Measurements from ENCODE around the gene PIK3R1. TPM values are rescaled to one million over a fixed set of nuclear protein-coding genes. Genes with fewer than 3 reads are reported as not detected.

PIK3R1 gene
- total and polyA plus RNA-seq, 2 experiments from 2014 or later = 5.9 to 9.8 TPM

DNA sequence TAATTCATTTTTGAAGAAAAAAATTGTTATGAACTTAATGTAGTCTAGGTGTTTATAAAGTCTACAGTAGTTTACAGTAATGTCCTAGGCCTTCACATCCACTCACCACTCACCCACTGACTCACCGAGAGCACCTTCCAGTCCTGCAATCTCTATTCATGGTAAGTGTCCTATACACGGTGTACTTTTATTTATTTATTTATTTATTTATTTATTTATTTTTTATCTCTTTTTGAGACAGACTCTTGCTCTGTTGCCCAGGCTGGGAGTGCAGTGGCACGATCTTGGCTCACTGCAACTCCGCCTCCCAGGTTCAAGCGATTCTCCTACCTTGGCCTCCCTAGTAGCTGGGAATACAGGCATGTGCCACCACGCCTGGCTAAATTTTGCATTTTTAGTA lies 39.3 kb upstream of the PIK3R1 start:
- no peak overlapping the region for H3K4me2 ChIP-seq
- H3F3A ChIP-seq (replicated peaks; ENCODE audit: low read depth) = no peaks in the 10 kb centered on the region
- DNase-seq (ENCODE audit: low spot score) (no peak), ATAC-seq (no peak)
- H3K4me1 Mint-ChIP-seq = peaks cover 3% of the 10 kb centered on the region
- H3K9me3 Mint-ChIP-seq = no peaks in the 10 kb centered on the region
- no peaks in the 10 kb centered on the region for H3K27me3 ChIP-seq (ENCODE audit: insufficient read depth)
- no peaks in the 10 kb centered on the region for H3K36me3 Mint-ChIP-seq (ENCODE audit: low read depth)
- H3K36me3 ChIP-seq (ENCODE audit: insufficient read depth) = no peaks in the 10 kb centered on the region
- H4K20me1 ChIP-seq (replicated peaks; ENCODE audit: insufficient read depth) = no peaks in the 10 kb centered on the region
- H3K4me3 Mint-ChIP-seq = no peak overlapping the region
- TF ChIP-seq ZNF331 (CRISPR knock-in tag; IDR thresholded peaks at IDR 0.05; ENCODE audit: low read depth) (no peak), POLR2AphosphoS5 (IDR thresholded peaks at IDR 0.05; ENCODE audit: low read depth) (no peak), EZH2 (IDR thresholded peaks at IDR 0.05; ENCODE audit: low read depth, unreplicated experiment) (no peak), ZNF114 (CRISPR knock-in tag; IDR thresholded peaks at IDR 0.05) (no peak)
- TF ChIP-seq, protein P1, sequence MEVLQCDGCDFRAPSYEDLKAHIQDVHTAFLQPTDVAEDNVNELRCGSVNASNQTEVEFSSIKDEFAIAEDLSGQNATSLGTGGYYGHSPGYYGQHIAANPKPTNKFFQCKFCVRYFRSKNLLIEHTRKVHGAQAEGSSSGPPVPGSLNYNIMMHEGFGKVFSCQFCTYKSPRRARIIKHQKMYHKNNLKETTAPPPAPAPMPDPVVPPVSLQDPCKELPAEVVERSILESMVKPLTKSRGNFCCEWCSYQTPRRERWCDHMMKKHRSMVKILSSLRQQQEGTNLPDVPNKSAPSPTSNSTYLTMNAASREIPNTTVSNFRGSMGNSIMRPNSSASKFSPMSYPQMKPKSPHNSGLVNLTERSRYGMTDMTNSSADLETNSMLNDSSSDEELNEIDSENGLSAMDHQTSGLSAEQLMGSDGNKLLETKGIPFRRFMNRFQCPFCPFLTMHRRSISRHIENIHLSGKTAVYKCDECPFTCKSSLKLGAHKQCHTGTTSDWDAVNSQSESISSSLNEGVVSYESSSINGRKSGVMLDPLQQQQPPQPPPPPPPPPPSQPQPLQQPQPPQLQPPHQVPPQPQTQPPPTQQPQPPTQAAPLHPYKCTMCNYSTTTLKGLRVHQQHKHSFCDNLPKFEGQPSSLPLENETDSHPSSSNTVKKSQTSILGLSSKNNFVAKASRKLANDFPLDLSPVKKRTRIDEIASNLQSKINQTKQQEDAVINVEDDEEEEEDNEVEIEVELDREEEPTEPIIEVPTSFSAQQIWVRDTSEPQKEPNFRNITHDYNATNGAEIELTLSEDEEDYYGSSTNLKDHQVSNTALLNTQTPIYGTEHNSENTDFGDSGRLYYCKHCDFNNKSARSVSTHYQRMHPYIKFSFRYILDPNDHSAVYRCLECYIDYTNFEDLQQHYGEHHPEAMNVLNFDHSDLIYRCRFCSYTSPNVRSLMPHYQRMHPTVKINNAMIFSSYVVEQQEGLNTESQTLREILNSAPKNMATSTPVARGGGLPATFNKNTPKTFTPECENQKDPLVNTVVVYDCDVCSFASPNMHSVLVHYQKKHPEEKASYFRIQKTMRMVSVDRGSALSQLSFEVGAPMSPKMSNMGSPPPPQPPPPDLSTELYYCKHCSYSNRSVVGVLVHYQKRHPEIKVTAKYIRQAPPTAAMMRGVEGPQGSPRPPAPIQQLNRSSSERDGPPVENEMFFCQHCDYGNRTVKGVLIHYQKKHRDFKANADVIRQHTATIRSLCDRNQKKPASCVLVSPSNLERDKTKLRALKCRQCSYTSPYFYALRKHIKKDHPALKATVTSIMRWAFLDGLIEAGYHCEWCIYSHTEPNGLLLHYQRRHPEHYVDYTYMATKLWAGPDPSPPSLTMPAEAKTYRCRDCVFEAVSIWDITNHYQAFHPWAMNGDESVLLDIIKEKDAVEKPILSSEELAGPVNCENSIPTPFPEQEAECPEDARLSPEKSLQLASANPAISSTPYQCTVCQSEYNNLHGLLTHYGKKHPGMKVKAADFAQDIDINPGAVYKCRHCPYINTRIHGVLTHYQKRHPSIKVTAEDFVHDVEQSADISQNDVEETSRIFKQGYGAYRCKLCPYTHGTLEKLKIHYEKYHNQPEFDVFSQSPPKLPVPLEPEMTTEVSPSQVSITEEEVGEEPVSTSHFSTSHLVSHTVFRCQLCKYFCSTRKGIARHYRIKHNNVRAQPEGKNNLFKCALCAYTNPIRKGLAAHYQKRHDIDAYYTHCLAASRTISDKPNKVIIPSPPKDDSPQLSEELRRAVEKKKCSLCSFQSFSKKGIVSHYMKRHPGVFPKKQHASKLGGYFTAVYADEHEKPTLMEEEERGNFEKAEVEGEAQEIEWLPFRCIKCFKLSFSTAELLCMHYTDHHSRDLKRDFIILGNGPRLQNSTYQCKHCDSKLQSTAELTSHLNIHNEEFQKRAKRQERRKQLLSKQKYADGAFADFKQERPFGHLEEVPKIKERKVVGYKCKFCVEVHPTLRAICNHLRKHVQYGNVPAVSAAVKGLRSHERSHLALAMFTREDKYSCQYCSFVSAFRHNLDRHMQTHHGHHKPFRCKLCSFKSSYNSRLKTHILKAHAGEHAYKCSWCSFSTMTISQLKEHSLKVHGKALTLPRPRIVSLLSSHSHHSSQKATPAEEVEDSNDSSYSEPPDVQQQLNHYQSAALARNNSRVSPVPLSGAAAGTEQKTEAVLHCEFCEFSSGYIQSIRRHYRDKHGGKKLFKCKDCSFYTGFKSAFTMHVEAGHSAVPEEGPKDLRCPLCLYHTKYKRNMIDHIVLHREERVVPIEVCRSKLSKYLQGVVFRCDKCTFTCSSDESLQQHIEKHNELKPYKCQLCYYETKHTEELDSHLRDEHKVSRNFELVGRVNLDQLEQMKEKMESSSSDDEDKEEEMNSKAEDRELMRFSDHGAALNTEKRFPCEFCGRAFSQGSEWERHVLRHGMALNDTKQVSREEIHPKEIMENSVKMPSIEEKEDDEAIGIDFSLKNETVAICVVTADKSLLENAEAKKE (CRISPR knock-in tag; IDR thresholded peaks at IDR 0.05) = no peak
- TF ChIP-seq, protein P2, sequence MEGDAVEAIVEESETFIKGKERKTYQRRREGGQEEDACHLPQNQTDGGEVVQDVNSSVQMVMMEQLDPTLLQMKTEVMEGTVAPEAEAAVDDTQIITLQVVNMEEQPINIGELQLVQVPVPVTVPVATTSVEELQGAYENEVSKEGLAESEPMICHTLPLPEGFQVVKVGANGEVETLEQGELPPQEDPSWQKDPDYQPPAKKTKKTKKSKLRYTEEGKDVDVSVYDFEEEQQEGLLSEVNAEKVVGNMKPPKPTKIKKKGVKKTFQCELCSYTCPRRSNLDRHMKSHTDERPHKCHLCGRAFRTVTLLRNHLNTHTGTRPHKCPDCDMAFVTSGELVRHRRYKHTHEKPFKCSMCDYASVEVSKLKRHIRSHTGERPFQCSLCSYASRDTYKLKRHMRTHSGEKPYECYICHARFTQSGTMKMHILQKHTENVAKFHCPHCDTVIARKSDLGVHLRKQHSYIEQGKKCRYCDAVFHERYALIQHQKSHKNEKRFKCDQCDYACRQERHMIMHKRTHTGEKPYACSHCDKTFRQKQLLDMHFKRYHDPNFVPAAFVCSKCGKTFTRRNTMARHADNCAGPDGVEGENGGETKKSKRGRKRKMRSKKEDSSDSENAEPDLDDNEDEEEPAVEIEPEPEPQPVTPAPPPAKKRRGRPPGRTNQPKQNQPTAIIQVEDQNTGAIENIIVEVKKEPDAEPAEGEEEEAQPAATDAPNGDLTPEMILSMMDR (conservative IDR thresholded peaks at IDR 0.05; ENCODE audit: low read depth in 2 of 2) = no peak
- H2AFZ ChIP-seq = no peak overlapping the region
- no peak overlapping the region for H3K27ac ChIP-seq (ENCODE audit: low read depth)
- no peak overlapping the region for H3K27ac Mint-ChIP-seq
- H3K79me2 ChIP-seq (replicated peaks; ENCODE audit: insufficient read depth) = no peaks in the 10 kb centered on the region
- no peaks in the 10 kb centered on the region for H3K27me3 Mint-ChIP-seq (ENCODE audit: insufficient read depth, low read depth, poor library complexity)
- no peak overlapping the region for H3K4me3 ChIP-seq
- H3K4me1 ChIP-seq (ENCODE audit: insufficient read depth) = 0 out of 2 replicates have a peak, but pooled peaks cover 2% of the 10 kb centered on the region
- no peaks in the 10 kb centered on the region for H3K9me2 ChIP-seq (ENCODE audit: insufficient read depth)
